Gastroesophageal sphincter (tissue), 4 donors: ENCODE data around the gene RAB43. TPM values are rescaled to one million over a fixed set of nuclear protein-coding genes. Genes with fewer than 3 reads are reported as not detected.

Source experiments
- ATAC-seq: fragments of 150-250 bp; one replicate; pipeline ENCODE4 v1.9.1; 2016; ENCODE audit warnings: mild to moderate bottlenecking, moderate library complexity
- H3K27ac ChIP-seq, 4 donors: fragments of 200-600 bp; sonication (generic) in 3 of 4; 1 replicate in 3 of 4; 2 replicates in 1 of 4; pipeline ENCODE4 v1.5.1; 2016 to 2019
- H3K27me3 ChIP-seq: fragments of 200-600 bp; sonication (generic); one replicate; pipeline ENCODE4 v1.5.1; 2019
- H3K36me3 ChIP-seq, 2 donors: fragments of 200-600 bp; sonication (generic); one replicate each; pipeline ENCODE4 v1.5.1; 2019; ENCODE audit warnings: control low read depth in 1 of 2
- H3K4me1 ChIP-seq, 3 donors: fragments of 200-600 bp; sonication (generic); 1 replicate in 2 of 3; 2 replicates in 1 of 3; pipeline ENCODE4 v1.5.1; 2016 to 2019; ENCODE audit warnings: control low read depth in 2 of 3
- H3K4me3 ChIP-seq, 2 donors: fragments of 200-600 bp; sonication (generic); one replicate each; pipeline ENCODE4 v1.5.1; 2019; ENCODE audit warnings: mild to moderate bottlenecking in 1 of 2, moderate library complexity in 1 of 2
- H3K9me3 ChIP-seq, 3 donors: fragments of 200-600 bp; sonication (generic); one replicate each; pipeline ENCODE4 v1.5.1; 2017 to 2019; ENCODE audit warnings: control low read depth in 2 of 3
- EP300 ChIP-seq: sonication (generic); formaldehyde crosslinking; IDR thresholded peaks from one replicate; pipeline ENCODE4 v1.6.1; 2017; ENCODE audit warnings: antibody characterized with exemption, mild to moderate bottlenecking
- POLR2A ChIP-seq, 2 donors: fragments of 450-650 bp; IDR thresholded peaks; one replicate each; pipeline ENCODE4 v1.6.1; 2017; ENCODE audit warnings: antibody characterized with exemption in 2 of 2, mild to moderate bottlenecking in 2 of 2, moderate library complexity in 1 of 2
- POLR2AphosphoS5 ChIP-seq: sonication (generic); formaldehyde crosslinking; IDR thresholded peaks from one replicate; pipeline ENCODE4 v1.6.1; 2017; ENCODE audit warnings: antibody characterized with exemption
- WGBS, 2 donors: methylation state at CpG; one replicate each; pipeline ENCODE4 v1.1.5; 2018; ENCODE audit warnings: low coverage in 1 of 2; 5-methylcytosine and 5-hydroxymethylcytosine counted together
- total RNA-seq, 4 donors: library from RNA; depleted of rRNA; stranded (reverse); fragments of >200 nt; gene quantifications; one replicate each; pipeline ENCODE4 v1.1.0, GENCODE V29; 2016
- TF ChIP-seq, protein P1 (sequence below), 4 experiments: fragments of 200-600 bp in 2 of 4; fragments of 450-650 bp in 2 of 4; sonication (generic) in 1 of 4; IDR thresholded peaks; one replicate each; pipeline ENCODE4 v1.5.1; 2017 to 2019; ENCODE audit warnings: antibody characterized with exemption in 4 of 4, mild to moderate bottlenecking in 2 of 4, moderate library complexity in 2 of 4

The RAB43 gene
- total RNA-seq, 4 donors from 2014 or later, result 10.3 to 17.9 (median 15.7) TPM

DNA sequence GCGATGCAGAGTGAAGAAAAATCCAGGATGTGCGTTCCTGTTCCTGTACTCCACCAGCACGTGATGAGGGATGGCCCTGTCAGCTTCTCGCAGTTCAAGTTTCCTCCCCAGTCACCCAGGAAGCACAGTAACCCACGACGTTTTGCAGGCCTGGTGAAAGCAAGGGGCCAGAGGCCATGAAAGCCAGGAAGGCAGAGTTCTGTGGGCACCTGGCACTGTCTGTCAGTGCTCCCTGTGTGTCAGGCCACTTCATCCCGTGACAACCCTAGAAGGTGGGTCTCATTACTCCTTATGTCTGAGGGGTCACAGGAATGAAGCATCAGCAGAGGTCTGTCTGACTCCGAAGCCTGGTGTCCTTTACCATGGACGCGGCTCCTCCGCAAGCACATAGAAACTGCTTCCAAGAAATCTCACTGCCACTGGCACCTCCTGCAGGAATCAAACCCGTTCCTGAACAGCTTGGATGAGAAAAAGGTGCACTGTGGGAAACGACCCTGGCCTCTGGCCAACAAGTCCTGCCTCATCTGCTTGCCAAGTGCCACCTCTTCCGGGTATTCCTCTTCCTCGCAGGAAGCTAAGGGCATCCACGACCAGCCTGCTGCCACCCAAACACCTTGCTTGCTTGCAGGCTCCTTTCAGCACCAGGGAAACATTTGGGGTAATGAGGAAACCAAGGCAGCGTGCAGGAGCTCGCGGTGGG is 14.6 kb downstream of the RAB43 start:
- Histone ChIP-seq H3K36me3 (peaks cover 0 to 44% of the 10 kb centered on the region in 2 donors), H3K4me1 (peaks cover 0 to 20% (median 0%) of the 10 kb centered on the region in 3 donors), H3K27ac (no peak overlapping the region), H3K4me3 (no peak overlapping the region), H3K9me3 (no peaks in the 10 kb centered on the region), H3K27me3 (no peaks in the 10 kb centered on the region)
- 70 to 81% methylated on average over 2 to 8 of the region's 19 CpGs for WGBS, 2 donors
- TF ChIP-seq EP300, result no peak
- no peak for TF ChIP-seq POLR2AphosphoS5
- TF ChIP-seq, protein P1, sequence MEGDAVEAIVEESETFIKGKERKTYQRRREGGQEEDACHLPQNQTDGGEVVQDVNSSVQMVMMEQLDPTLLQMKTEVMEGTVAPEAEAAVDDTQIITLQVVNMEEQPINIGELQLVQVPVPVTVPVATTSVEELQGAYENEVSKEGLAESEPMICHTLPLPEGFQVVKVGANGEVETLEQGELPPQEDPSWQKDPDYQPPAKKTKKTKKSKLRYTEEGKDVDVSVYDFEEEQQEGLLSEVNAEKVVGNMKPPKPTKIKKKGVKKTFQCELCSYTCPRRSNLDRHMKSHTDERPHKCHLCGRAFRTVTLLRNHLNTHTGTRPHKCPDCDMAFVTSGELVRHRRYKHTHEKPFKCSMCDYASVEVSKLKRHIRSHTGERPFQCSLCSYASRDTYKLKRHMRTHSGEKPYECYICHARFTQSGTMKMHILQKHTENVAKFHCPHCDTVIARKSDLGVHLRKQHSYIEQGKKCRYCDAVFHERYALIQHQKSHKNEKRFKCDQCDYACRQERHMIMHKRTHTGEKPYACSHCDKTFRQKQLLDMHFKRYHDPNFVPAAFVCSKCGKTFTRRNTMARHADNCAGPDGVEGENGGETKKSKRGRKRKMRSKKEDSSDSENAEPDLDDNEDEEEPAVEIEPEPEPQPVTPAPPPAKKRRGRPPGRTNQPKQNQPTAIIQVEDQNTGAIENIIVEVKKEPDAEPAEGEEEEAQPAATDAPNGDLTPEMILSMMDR (IDR thresholded peaks at IDR 0.05), result no peak
- no peak for TF ChIP-seq POLR2A (IDR thresholded peaks at IDR 0.05)
- ATAC-seq, result no peak

DNA sequence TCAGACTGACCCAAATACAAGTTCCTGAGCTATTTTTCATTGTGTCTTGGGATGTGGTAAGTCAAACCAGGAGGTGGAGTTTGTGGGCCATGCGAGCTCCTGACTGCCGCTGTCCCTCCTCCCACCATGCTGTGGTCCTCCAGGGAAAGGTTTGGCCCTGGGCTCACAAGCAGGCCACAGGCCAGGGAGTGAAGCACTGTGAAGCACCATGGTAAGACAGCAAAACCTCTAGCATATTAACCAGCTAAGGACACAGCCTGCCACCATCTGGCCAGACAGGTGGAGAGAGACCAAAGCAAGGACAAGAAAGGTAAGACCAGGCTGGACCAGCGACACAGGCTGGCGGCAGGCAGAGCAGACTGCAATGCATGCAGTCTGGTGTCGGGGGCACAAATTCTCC is 15.3 kb downstream of the RAB43 start:
- no peaks in the 10 kb centered on the region for H3K9me3 ChIP-seq
- no peak overlapping the region for H3K4me3 ChIP-seq
- no peak for ATAC-seq
- WGBS, 2 donors, result 67% methylated on average over 3 of the region's 5 CpGs; no CpG with 5 or more reads in 1 of the 2 donors
- H3K27ac ChIP-seq, result no peak overlapping the region
- H3K36me3 ChIP-seq, result peaks cover 0 to 44% of the 10 kb centered on the region in 2 donors
- peaks cover 0 to 20% (median 0%) of the 10 kb centered on the region in 3 donors for H3K4me1 ChIP-seq
- TF ChIP-seq POLR2AphosphoS5 (no peak), POLR2A (IDR thresholded peaks at IDR 0.05) (no peak), EP300 (no peak)
- TF ChIP-seq, protein P1 (IDR thresholded peaks at IDR 0.05), result no peak
- no peaks in the 10 kb centered on the region for H3K27me3 ChIP-seq

DNA sequence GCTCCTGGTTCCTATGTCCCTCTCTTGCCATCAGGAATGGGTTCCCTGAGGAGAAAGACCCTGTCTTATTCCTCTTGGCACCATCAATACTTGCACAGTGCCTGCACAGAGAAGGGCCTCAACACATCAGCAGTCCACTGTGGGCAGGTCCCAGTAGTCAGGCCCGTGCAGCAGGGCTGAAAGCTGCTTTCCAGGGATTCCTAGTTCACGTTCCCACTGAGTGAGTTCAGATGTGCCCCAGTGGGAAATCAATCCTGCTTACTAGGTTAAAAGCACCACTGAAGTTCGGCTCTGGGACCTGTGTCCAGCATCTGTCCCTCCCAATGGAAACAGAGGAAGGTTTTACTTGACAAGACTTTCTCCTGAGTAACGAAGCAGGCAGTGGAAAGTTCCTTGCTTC is 15.7 kb downstream of the RAB43 start:
- Histone ChIP-seq H3K4me1 (peaks cover 0 to 20% (median 0%) of the 10 kb centered on the region in 3 donors), H3K4me3 (no peak overlapping the region), H3K36me3 (peaks cover 0 to 48% of the 10 kb centered on the region in 2 donors), H3K27ac (no peak overlapping the region), H3K9me3 (no peaks in the 10 kb centered on the region), H3K27me3 (no peaks in the 10 kb centered on the region)
- no peak for ATAC-seq
- TF ChIP-seq POLR2AphosphoS5 (no peak), POLR2A (IDR thresholded peaks at IDR 0.05) (no peak), EP300 (no peak)
- TF ChIP-seq, protein P1 (IDR thresholded peaks at IDR 0.05), result no peak
- WGBS, 2 donors, result 55 to 65% methylated on average over 2 to 3 of the region's 4 CpGs

DNA sequence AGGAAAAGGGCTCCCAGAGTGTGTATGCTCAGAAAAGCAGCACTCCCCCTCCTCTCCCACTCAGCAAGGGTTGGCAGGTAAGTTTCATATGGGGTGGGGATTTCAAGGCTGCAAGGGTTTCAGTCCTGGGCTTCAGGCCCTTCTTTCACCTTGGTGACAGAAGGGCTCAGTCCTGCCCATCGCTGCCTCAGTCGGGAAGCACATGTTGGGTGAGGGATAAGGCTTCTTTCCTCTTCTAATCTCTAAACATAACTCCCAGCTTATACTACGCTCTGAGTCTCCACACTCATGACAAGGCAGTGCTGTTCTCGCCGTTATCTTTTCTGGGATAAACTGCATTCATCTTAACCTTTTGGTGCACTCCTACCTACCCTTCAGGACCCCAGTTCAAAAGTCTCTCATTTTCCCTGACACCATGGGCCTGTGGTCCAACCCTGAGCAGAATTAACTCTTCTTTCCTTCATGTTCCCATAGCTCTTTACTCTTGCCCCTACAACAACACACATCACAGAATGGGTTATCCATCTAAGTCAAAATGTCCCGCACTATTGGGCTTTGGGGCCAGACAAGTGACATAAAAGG is 17.0 kb downstream of the RAB43 start:
- Histone ChIP-seq H3K4me3 (no peak overlapping the region), H3K27me3 (no peaks in the 10 kb centered on the region), H3K36me3 (peaks cover 0 to 46% of the 10 kb centered on the region in 2 donors), H3K4me1 (peaks cover 0 to 20% (median 0%) of the 10 kb centered on the region in 3 donors), H3K27ac (no peak overlapping the region), H3K9me3 (no peaks in the 10 kb centered on the region)
- 97 to 100% methylated on average over 4 to 5 of the region's 6 CpGs for WGBS, 2 donors
- ATAC-seq, result no peak
- TF ChIP-seq POLR2A (IDR thresholded peaks at IDR 0.05), result no peak
- no peak for TF ChIP-seq EP300
- TF ChIP-seq, protein P1 (IDR thresholded peaks at IDR 0.05), result no peak
- no peak for TF ChIP-seq POLR2AphosphoS5

DNA sequence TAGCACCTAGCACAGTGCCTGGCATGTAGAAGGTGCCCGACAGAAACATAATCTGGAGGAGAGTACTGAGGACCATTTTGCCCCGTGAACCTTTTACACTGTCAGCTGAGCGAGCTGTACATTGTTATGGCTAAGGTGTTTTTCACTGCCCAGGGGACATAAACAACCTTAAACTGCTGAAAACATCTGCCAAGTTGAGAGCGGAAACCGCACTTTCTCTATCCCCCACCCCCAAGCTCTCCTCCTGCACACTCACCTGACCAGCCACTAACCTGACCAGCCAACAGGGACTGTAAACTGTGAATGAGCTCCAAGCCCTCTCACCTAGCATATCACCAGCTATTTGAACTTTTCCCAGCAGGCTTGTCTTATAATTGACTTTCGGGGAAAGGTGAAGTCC is 17.6 kb downstream of the RAB43 start:
- Histone ChIP-seq H3K36me3 (peaks cover 0 to 41% of the 10 kb centered on the region in 2 donors), H3K27me3 (no peaks in the 10 kb centered on the region), H3K9me3 (no peaks in the 10 kb centered on the region), H3K4me3 (no peak overlapping the region), H3K4me1 (peaks cover 0 to 20% (median 0%) of the 10 kb centered on the region in 3 donors), H3K27ac (no peak overlapping the region)
- TF ChIP-seq, protein P1 (IDR thresholded peaks at IDR 0.05), result no peak
- no peak for TF ChIP-seq POLR2A (IDR thresholded peaks at IDR 0.05)
- TF ChIP-seq EP300, result no peak
- no peak for TF ChIP-seq POLR2AphosphoS5
- 88 to 100% methylated on average over 1 to 3 of the region's 6 CpGs for WGBS, 2 donors
- ATAC-seq, result no peak
